PFSK-1 (cell line): ENCODE measurements around the gene UBAC2.

Experiments
- FOXP2 ChIP-seq: optimal IDR thresholded peaks from 2 replicates; pipeline ENCODE3; 2011; ENCODE audit warnings: borderline replicate concordance, control low read depth, inconsistent platforms; ENCODE audit not compliant: insufficient read depth; ENCODE audit errors: extremely low read length, extremely low read depth
- POLR2AphosphoS5 ChIP-seq: IDR thresholded peaks from 2 replicates; pipeline ENCODE4 v1.6.1; 2012; ENCODE audit warnings: low read depth, mild to moderate bottlenecking, control low read depth, low read length, moderate library complexity
- TAF1 ChIP-seq: IDR thresholded peaks from 2 replicates; pipeline ENCODE4 v1.6.1; 2012; ENCODE audit warnings: low read length, control low read depth, borderline replicate concordance; ENCODE audit not compliant: insufficient read depth

- no peak for TF ChIP-seq TAF1
- no peak for TF ChIP-seq POLR2AphosphoS5
- TF ChIP-seq FOXP2: no peak
Measured at GRCh38 chr13:99352351-99353245, 151.9 kb downstream of the UBAC2 start.
